T-cell (primary cell): ENCODE results near the gene PPID. TPM values are rescaled to one million over a fixed set of nuclear protein-coding genes. Genes with fewer than 3 reads are reported as not detected.
"Not testable (repeated sequence)": the region's sequence is repeated elsewhere in the genome, so short reads cannot be mapped to it uniquely, and the experiment has no call there.

ENCODE experiments used
- ATAC-seq, 4 experiments: fragments of 200-7000 bp in 3 of 4; fragments of 150-1000 bp in 1 of 4; cut with Tn5 transposase; replicated peaks in 1 of 4; 1 replicate in 3 of 4; 2 replicates in 1 of 4; pipeline ENCODE4 v1.10.0; 2021; ENCODE audit warnings: moderate library complexity in 3 of 4, mild to moderate bottlenecking in 2 of 4, moderate number of reproducible peaks in 1 of 4
- CTCF ChIA-PET, 2 donors: fragments of 300-600 bp; sonication (Branson Sonifier 250); formaldehyde crosslinking; loops; one replicate each; lab custom pipeline; 2022; ENCODE audit warnings: antibody characterized with exemption in 2 of 2; lab: Charles Lee
- POLR2A ChIA-PET, 2 donors: fragments of 300-600 bp; sonication (Branson Sonifier 250); formaldehyde crosslinking; loops; one replicate each; lab custom pipeline; 2022; ENCODE audit warnings: antibody characterized with exemption in 2 of 2; lab: Charles Lee
- DNase-seq, 35 experiments: peaks; one replicate each; pipeline versions ENCODE4 v3.0.0 to v3.0.0-alpha.2; 2013 to 2023
- H3K27ac ChIP-seq: one replicate; pipeline ENCODE4 v1.5.1; 2013; ENCODE audit warnings: low read length
- H3K27me3 ChIP-seq, 2 experiments: replicated peaks in 1 of 2; 1 replicate in 1 of 2; 2 replicates in 1 of 2; pipeline versions ENCODE4 v1.6.1 to v1.7.0; 2013; ENCODE audit warnings: low read length in 1 of 2, mixed read lengths in 1 of 2; ENCODE audit not compliant: control insufficient read depth in 2 of 2, insufficient read depth in 2 of 2; ENCODE audit errors: extremely low read depth in 1 of 2
- H3K36me3 ChIP-seq, 2 donors: 1 replicate in 1 of 2; 2 replicates in 1 of 2; pipeline versions ENCODE4 v1.6.1 to v1.7.0; 2013; ENCODE audit warnings: low read length in 1 of 2; ENCODE audit not compliant: control insufficient read depth in 2 of 2, insufficient read depth in 1 of 2; ENCODE audit errors: extremely low read depth in 1 of 2
- H3K4me1 ChIP-seq, 2 experiments: 1 replicate in 1 of 2; 2 replicates in 1 of 2; pipeline versions ENCODE4 v1.6.1 to v1.7.0; 2013; ENCODE audit warnings: low read length in 2 of 2, mixed read lengths in 1 of 2; ENCODE audit not compliant: insufficient read depth in 2 of 2, control insufficient read depth in 1 of 2; ENCODE audit errors: extremely low read depth in 1 of 2
- H3K4me3 ChIP-seq, 2 donors: 1 replicate in 1 of 2; 2 replicates in 1 of 2; pipeline versions ENCODE4 v1.5.1 to v1.7.0; 2013; ENCODE audit warnings: mild to moderate bottlenecking in 2 of 2, low read length in 1 of 2, moderate library complexity in 1 of 2; ENCODE audit not compliant: control insufficient read depth in 1 of 2; ENCODE audit errors: extremely low read depth in 1 of 2
- H3K9me3 ChIP-seq: 2 replicates; pipeline ENCODE4 v1.7.0; 2013
- H3K27ac Mint-ChIP-seq, 2 donors: one replicate each; pipeline ENCODE4 v1.8.0; 2020 to 2021; ENCODE audit warnings: mild to moderate bottlenecking in 2 of 2, mixed read lengths in 2 of 2
- H3K27me3 Mint-ChIP-seq, 2 donors: one replicate each; pipeline ENCODE4 v1.8.0; 2021 to 2022; ENCODE audit warnings: mixed read lengths in 2 of 2
- H3K36me3 Mint-ChIP-seq: one replicate; pipeline ENCODE4 v1.8.0; 2021; ENCODE audit warnings: mixed read lengths
- H3K4me1 Mint-ChIP-seq, 3 donors: one replicate each; pipeline ENCODE4 v1.8.0; 2020 to 2022; ENCODE audit warnings: mixed read lengths in 3 of 3, mild to moderate bottlenecking in 1 of 3
- H3K4me3 Mint-ChIP-seq, 3 donors: one replicate each; pipeline ENCODE4 v1.8.0; 2020 to 2022; ENCODE audit warnings: mild to moderate bottlenecking in 3 of 3, mixed read lengths in 3 of 3, moderate library complexity in 3 of 3
- H3K9me3 Mint-ChIP-seq, 3 donors: one replicate each; pipeline ENCODE4 v1.8.0; 2020 to 2022; ENCODE audit warnings: mixed read lengths in 3 of 3
- WGBS: methylation state at CpG from one replicate; pipeline ENCODE4 v1.1.5; 2013; ENCODE audit warnings: missing lambda C conversion rate; ENCODE audit not compliant: insufficient coverage; 5-methylcytosine and 5-hydroxymethylcytosine counted together
- total RNA-seq, 35 experiments: library from RNA in 6 of 35; stranded (reverse) in 6 of 35; fragments of 120-200 nt in 1 of 35; gene quantifications; one replicate each; pipeline versions ENCODE4 v1.2.1 to v1.2.4 and lab custom pipeline; 2013 to 2026

Gene PPID
- total RNA-seq, 5 donors from 2014 or later (not counting 1 experiment from before 2014, with no cell fraction given): 14.6 to 28.3 (median 26.2) TPM

GRCh38 chr4:158758703-158759102, 35.5 kb upstream of the PPID start:
- H3K4me1 Mint-ChIP-seq: no peaks in the 10 kb centered on the region
- DNase-seq (no peak), ATAC-seq (no peak)
- peaks cover 3 to 30% of the 10 kb centered on the region in 2 donors for H3K27me3 Mint-ChIP-seq
- peaks cover 0 to 24% of the 10 kb centered on the region in 2 experiments for H3K27me3 ChIP-seq
- H3K4me1 ChIP-seq: no peaks in the 10 kb centered on the region
- H3K36me3 Mint-ChIP-seq: no peaks in the 10 kb centered on the region
- no peaks in the 10 kb centered on the region for H3K9me3 Mint-ChIP-seq
- H3K27ac Mint-ChIP-seq: no peak overlapping the region
- no peaks in the 10 kb centered on the region for H3K36me3 ChIP-seq
- ChIA-PET POLR2A (no interaction called here), CTCF (no interaction called here)
- H3K4me3 Mint-ChIP-seq: no peak overlapping the region
- H3K9me3 ChIP-seq: no peaks in the 10 kb centered on the region
- no peak overlapping the region for H3K27ac ChIP-seq
- no peak overlapping the region for H3K4me3 ChIP-seq
- 90% methylated on average over 3 of the region's 4 CpGs for WGBS

- peaks cover 3 to 30% of the 10 kb centered on the region in 2 donors for H3K27me3 Mint-ChIP-seq
- peaks cover 0 to 28% of the 10 kb centered on the region in 2 experiments for H3K27me3 ChIP-seq
These were observed 34.9 kb upstream of the PPID start for GRCh38 chr4:158758142-158758541.

GRCh38 chr4:158756588-158756987, 33.4 kb upstream of the PPID start:
- H3K9me3 Mint-ChIP-seq: no peaks in the 10 kb centered on the region
- H3K4me1 Mint-ChIP-seq: no peaks in the 10 kb centered on the region
- no peak overlapping the region for H3K27ac Mint-ChIP-seq
- peaks cover 3 to 26% of the 10 kb centered on the region in 2 donors for H3K27me3 Mint-ChIP-seq
- no peaks in the 10 kb centered on the region for H3K9me3 ChIP-seq
- DNase-seq (no peak), ATAC-seq (no peak)
- H3K36me3 Mint-ChIP-seq: no peaks in the 10 kb centered on the region
- H3K27ac ChIP-seq: no peak overlapping the region
- no peak overlapping the region for H3K4me3 ChIP-seq
- H3K36me3 ChIP-seq: no peaks in the 10 kb centered on the region
- H3K4me1 ChIP-seq: no peaks in the 10 kb centered on the region
- CTCF ChIA-PET: no interaction called here
- POLR2A ChIA-PET: interaction anchor here in 1 of 2 donors (0.7 kb wide), 1 partner anchor 95 kb away, joined by 3 read pairs; no protein-coding TSS in a partner anchor
- no peak overlapping the region for H3K4me3 Mint-ChIP-seq
- peaks cover 0 to 24% of the 10 kb centered on the region in 2 experiments for H3K27me3 ChIP-seq

More at GRCh38 chr4:158758142-158758541, 34.9 kb upstream of the PPID start:
- H3K4me3 Mint-ChIP-seq: no peak overlapping the region
- ChIA-PET POLR2A (no interaction called here), CTCF (no interaction called here)
- Histone ChIP-seq H3K36me3 (no peaks in the 10 kb centered on the region), H3K9me3 (no peaks in the 10 kb centered on the region), H3K27ac (no peak overlapping the region), H3K4me1 (no peaks in the 10 kb centered on the region), H3K4me3 (no peak overlapping the region)
- no peaks in the 10 kb centered on the region for H3K4me1 Mint-ChIP-seq
- WGBS: 100% methylated on average over 1 of the region's 4 CpGs
- H3K27ac Mint-ChIP-seq: no peak overlapping the region
- H3K9me3 Mint-ChIP-seq: no peaks in the 10 kb centered on the region
- no peak for DNase-seq
- no peaks in the 10 kb centered on the region for H3K36me3 Mint-ChIP-seq
- ATAC-seq: no peak

GRCh38 chr4:158755819-158756218, 32.6 kb upstream of the PPID start:
- DNase-seq, H3K9me3 Mint-ChIP-seq, ATAC-seq, H3K27ac ChIP-seq, H3K36me3 Mint-ChIP-seq, H3K4me1 ChIP-seq, H3K4me1 Mint-ChIP-seq, H3K36me3 ChIP-seq, H3K4me3 ChIP-seq, H3K27ac Mint-ChIP-seq, H3K9me3 ChIP-seq, H3K4me3 Mint-ChIP-seq, CTCF ChIA-PET: not testable (repeated sequence)
- WGBS: no CpG with 5 or more reads among the region's 7 CpGs
- H3K27me3 ChIP-seq: peaks cover 0 to 24% of the 10 kb centered on the region in 2 experiments
- peaks cover 3 to 22% of the 10 kb centered on the region in 2 donors for H3K27me3 Mint-ChIP-seq
- POLR2A ChIA-PET: interaction anchor here (0.5 to 0.6 kb wide), 2 partner anchors 21 to 347 kb away, joined by 3 to 5 read pairs; no protein-coding TSS in a partner anchor

GRCh38 chr4:158754385-158755180, 31.4 kb upstream of the PPID start:
- Mint-ChIP-seq H3K27me3 (peaks cover 3 to 20% of the 10 kb centered on the region in 2 donors), H3K27ac (no peak overlapping the region), H3K4me3 (no peak overlapping the region), H3K36me3 (no peaks in the 10 kb centered on the region), H3K4me1 (no peaks in the 10 kb centered on the region), H3K9me3 (no peaks in the 10 kb centered on the region)
- DNase-seq: no peak
- Histone ChIP-seq H3K36me3 (no peaks in the 10 kb centered on the region), H3K4me1 (no peaks in the 10 kb centered on the region), H3K4me3 (no peak overlapping the region), H3K27ac (no peak overlapping the region), H3K27me3 (peaks cover 0 to 24% of the 10 kb centered on the region in 2 experiments), H3K9me3 (no peaks in the 10 kb centered on the region)
- POLR2A ChIA-PET: no interaction called here
- no peak for ATAC-seq
- 95% methylated on average over 3 of the region's 5 CpGs for WGBS
- CTCF ChIA-PET: interaction anchor here in 1 of 2 donors (0.8 kb wide), 1 partner anchor 9 kb away, joined by 3 read pairs; no protein-coding TSS in a partner anchor

- no peaks in the 10 kb centered on the region for H3K9me3 Mint-ChIP-seq
- no peaks in the 10 kb centered on the region for H3K36me3 ChIP-seq
- H3K4me1 Mint-ChIP-seq: no peaks in the 10 kb centered on the region
- peaks cover 0 to 4% of the 10 kb centered on the region in 2 donors for H3K27me3 Mint-ChIP-seq
- no peak overlapping the region for H3K27ac ChIP-seq
- H3K4me3 ChIP-seq: no peak overlapping the region
- H3K27me3 ChIP-seq: peaks cover 0 to 5% of the 10 kb centered on the region in 2 experiments
- WGBS: no CpG with 5 or more reads among the region's 3 CpGs
- ChIA-PET CTCF (no interaction called here), POLR2A (no interaction called here)
- H3K4me3 Mint-ChIP-seq: no peak overlapping the region
- H3K36me3 Mint-ChIP-seq: no peaks in the 10 kb centered on the region
- no peak for ATAC-seq
- no peak overlapping the region for H3K27ac Mint-ChIP-seq
- no peaks in the 10 kb centered on the region for H3K4me1 ChIP-seq
- no peak for DNase-seq
- no peaks in the 10 kb centered on the region for H3K9me3 ChIP-seq
These were observed 27.2 kb upstream of the PPID start for GRCh38 chr4:158750379-158750778.
